Right atrium auricular region (tissue), 2 donors: ENCODE results near the gene B3GALT6. TPM values are rescaled to one million over a fixed set of nuclear protein-coding genes. Genes with fewer than 3 reads are reported as not detected.

ENCODE experiments used
- DNase-seq: peaks from one replicate; pipeline ENCODE4 v3.0.0-alpha.2; 2019; ENCODE audit warnings: low spot score
- H3K27ac ChIP-seq, 2 donors: fragments of 200-600 bp; sonication (generic); 1 replicate in 1 of 2; 2 replicates in 1 of 2; pipeline ENCODE4 v1.5.1; 2016 to 2019
- H3K27me3 ChIP-seq, 2 donors: fragments of 200-600 bp; sonication (generic); one replicate each; pipeline versions ENCODE4 v1.5.1 to v1.6.0; 2017 to 2019
- H3K36me3 ChIP-seq: fragments of 200-600 bp; sonication (generic); one replicate; pipeline ENCODE4 v1.5.1; 2016
- H3K4me1 ChIP-seq, 2 donors: fragments of 200-600 bp; sonication (generic); one replicate each; pipeline versions ENCODE4 v1.5.1 to v1.6.0; 2017 to 2019
- H3K4me3 ChIP-seq, 2 donors: fragments of 200-600 bp; sonication (generic); 1 replicate in 1 of 2; 2 replicates in 1 of 2; pipeline ENCODE4 v1.5.1; 2017 to 2019; ENCODE audit warnings: mild to moderate bottlenecking in 1 of 2, moderate library complexity in 1 of 2
- H3K9me3 ChIP-seq, 2 donors: fragments of 200-600 bp; sonication (generic); one replicate each; pipeline ENCODE4 v1.5.1; 2019
- CTCF ChIP-seq, 2 donors: fragments of 200-600 bp; sonication (generic); IDR thresholded peaks; one replicate each; pipeline ENCODE4 v1.5.1; 2019; ENCODE audit warnings: antibody characterized with exemption in 2 of 2
- total RNA-seq, 2 donors: library from RNA; depleted of rRNA; stranded (reverse); fragments of >200 nt; gene quantifications; one replicate each; pipeline ENCODE4 v1.1.0, GENCODE V29; 2016

B3GALT6 gene
- total RNA-seq, 2 donors from 2014 or later: 16.1 to 19.7 TPM

GRCh38 chr1:1235016-1235744, 3.1 kb downstream of the B3GALT6 start:
- H3K4me3 ChIP-seq: no peak overlapping the region
- no peaks in the 10 kb centered on the region for H3K36me3 ChIP-seq
- peaks cover 0 to 27% of the 10 kb centered on the region in 2 donors for H3K4me1 ChIP-seq
- H3K27me3 ChIP-seq: peaks cover 0 to 6% of the 10 kb centered on the region in 2 donors
- DNase-seq: no peak
- no peaks in the 10 kb centered on the region for H3K9me3 ChIP-seq
- TF ChIP-seq CTCF (IDR thresholded peaks at IDR 0.05): no peak
- no peak overlapping the region for H3K27ac ChIP-seq

- TF ChIP-seq CTCF (IDR thresholded peaks at IDR 0.05): no peak
- Histone ChIP-seq H3K27ac (no peak overlapping the region), H3K9me3 (no peaks in the 10 kb centered on the region), H3K27me3 (peaks cover 0 to 7% of the 10 kb centered on the region in 2 donors), H3K36me3 (no peaks in the 10 kb centered on the region), H3K4me1 (peaks cover 0 to 18% of the 10 kb centered on the region in 2 donors), H3K4me3 (no peak overlapping the region)
- no peak for DNase-seq
Observed at GRCh38 chr1:1236176-1236763, 4.2 kb downstream of the B3GALT6 start.

GRCh38 chr1:1236945-1237873, 5.2 kb downstream of the B3GALT6 start:
- H3K36me3 ChIP-seq: no peaks in the 10 kb centered on the region
- peaks cover 0 to 7% of the 10 kb centered on the region in 2 donors for H3K27me3 ChIP-seq
- no peaks in the 10 kb centered on the region for H3K9me3 ChIP-seq
- no peak overlapping the region for H3K4me3 ChIP-seq
- H3K27ac ChIP-seq: no peak overlapping the region
- no peak for TF ChIP-seq CTCF (IDR thresholded peaks at IDR 0.05)
- H3K4me1 ChIP-seq: peaks cover 0 to 18% of the 10 kb centered on the region in 2 donors
- no peak for DNase-seq

GRCh38 chr1:1237874-1238701, 6.1 kb downstream of the B3GALT6 start:
- H3K27me3 ChIP-seq: peaks cover 0 to 7% of the 10 kb centered on the region in 2 donors
- H3K4me3 ChIP-seq: no peak overlapping the region
- H3K4me1 ChIP-seq: peaks cover 0 to 11% of the 10 kb centered on the region in 2 donors
- no peak for DNase-seq
- H3K27ac ChIP-seq: no peak overlapping the region
- no peaks in the 10 kb centered on the region for H3K9me3 ChIP-seq
- no peak for TF ChIP-seq CTCF (IDR thresholded peaks at IDR 0.05)
- H3K36me3 ChIP-seq: no peaks in the 10 kb centered on the region

GRCh38 chr1:1238702-1239178, 6.7 kb downstream of the B3GALT6 start:
- TF ChIP-seq CTCF (IDR thresholded peaks at IDR 0.05): no peak
- Histone ChIP-seq H3K4me1 (peaks cover 0 to 7% of the 10 kb centered on the region in 2 donors), H3K36me3 (no peaks in the 10 kb centered on the region), H3K4me3 (no peak overlapping the region), H3K9me3 (no peaks in the 10 kb centered on the region), H3K27ac (no peak overlapping the region), H3K27me3 (peaks cover 0 to 7% of the 10 kb centered on the region in 2 donors)
- DNase-seq: no peak
